K562 (cell line): Measurements from ENCODE around the gene STARD8. TPM values are rescaled to one million over a fixed set of nuclear protein-coding genes. Genes with fewer than 3 reads are reported as not detected.
A peak's percentile ranks its signal among the peaks of the same experiment; 100 is the strongest.

Source experiments
- GATAD2A ChIP-seq: fragments of 450-650 bp; IDR thresholded peaks from 2 replicates; pipeline ENCODE4 v1.6.1; 2017
- LCOR ChIP-seq: sonication (generic); formaldehyde crosslinking; IDR thresholded peaks from 2 replicates; pipeline ENCODE4 v1.8.0; 2022; ENCODE audit warnings: mild to moderate bottlenecking, missing genetic modification reagents
- MAFK ChIP-seq: IDR thresholded peaks from 2 replicates; pipeline ENCODE4 v1.6.1; 2011; ENCODE audit warnings: low read length, improper control_type of control experiment
- MYC ChIP-seq, 2 experiments: fragments of 250-450 bp in 1 of 2; sonication (Bioruptor Pico) in 1 of 2; IDR thresholded peaks; 2 replicates each; pipeline versions ENCODE4 v1.5.1 to v1.6.1; 2012 to 2021; ENCODE audit warnings: low read depth in 2 of 2, borderline replicate concordance in 1 of 2, improper control_type of control experiment in 1 of 2, low read length in 1 of 2, mild to moderate bottlenecking in 1 of 2, moderate library complexity in 1 of 2
- PRDM10 ChIP-seq: fragments of 450-650 bp; IDR thresholded peaks from 2 replicates; pipeline ENCODE4 v1.6.1; 2018; ENCODE audit not compliant: partially characterized antibody
- RREB1 ChIP-seq: fragments of 250-450 bp; sonication (Bioruptor Pico); IDR thresholded peaks from 2 replicates; pipeline ENCODE4 v1.4.0; 2020
- XRCC5 ChIP-seq: fragments of 200-400 bp; formaldehyde crosslinking; IDR thresholded peaks from 2 replicates; pipeline ENCODE4 v1.6.1; 2017; ENCODE audit warnings: low read depth, mild to moderate bottlenecking, low read length
- ZNF551 ChIP-seq: fragments of 250-450 bp; sonication (Bioruptor Pico); IDR thresholded peaks from 2 replicates; pipeline ENCODE4 v1.5.0; 2021; ENCODE audit warnings: mild to moderate bottlenecking, moderate library complexity
- ZSCAN29 ChIP-seq: fragments of 450-650 bp; IDR thresholded peaks from 2 replicates; pipeline ENCODE4 v1.6.1; 2017
- polyA plus RNA-seq, 8 experiments: library from polyadenylated mRNA; depleted of rRNA in 4 of 8; stranded (reverse) in 5 of 8; unstranded in 3 of 8; fragments of >200 nt; fragmentation: Nextera tagmentation in 2 of 8; fragmentation: Illumina TruSeq in 1 of 8; extraction: Ambion mirVana in 2 of 8; extraction: Trizol in 1 of 8; gene quantifications; 2 replicates each; pipeline versions ENCODE4 v1.2.1 to v1.2.3, GENCODE V29; 2011 to 2014; ENCODE audit warnings: inconsistent platforms in 1 of 8, missing spikeins in 1 of 8
- total RNA-seq, 7 experiments: library from RNA; depleted of rRNA in 6 of 7; stranded (reverse); fragments of >200 nt in 6 of 7; fragmentation: Illumina TruSeq in 2 of 7; extraction: Trizol in 2 of 7; gene quantifications; 2 replicates each; pipeline versions ENCODE4 v1.2.1 to v1.2.3, GENCODE V29; 2011 to 2021; ENCODE audit warnings: low replicate concordance in 1 of 7
- TF ChIP-seq, protein P1 (sequence below): fragments of 450-650 bp; IDR thresholded peaks from 2 replicates; pipeline ENCODE4 v1.6.1; 2017; ENCODE audit warnings: antibody characterized with exemption, mild to moderate bottlenecking
- TF ChIP-seq, protein P2 (sequence below), 2 experiments: fragments of 450-650 bp; conservative IDR thresholded peaks; 2 replicates each; pipeline ENCODE4 v1.6.1; 2017; ENCODE audit warnings: mild to moderate bottlenecking in 2 of 2, moderate library complexity in 2 of 2

Gene STARD8
- total and polyA plus RNA-seq, 9 of the 15 experiments (the other 6 are each of a cell fraction or from before 2014, with no cell fraction given) = 1.6 to 35.0 (median 15.9) TPM

GRCh38 chrX:68696267-68696990 lies 49.0 kb downstream of the STARD8 start (continued):
- TF ChIP-seq, protein P1, sequence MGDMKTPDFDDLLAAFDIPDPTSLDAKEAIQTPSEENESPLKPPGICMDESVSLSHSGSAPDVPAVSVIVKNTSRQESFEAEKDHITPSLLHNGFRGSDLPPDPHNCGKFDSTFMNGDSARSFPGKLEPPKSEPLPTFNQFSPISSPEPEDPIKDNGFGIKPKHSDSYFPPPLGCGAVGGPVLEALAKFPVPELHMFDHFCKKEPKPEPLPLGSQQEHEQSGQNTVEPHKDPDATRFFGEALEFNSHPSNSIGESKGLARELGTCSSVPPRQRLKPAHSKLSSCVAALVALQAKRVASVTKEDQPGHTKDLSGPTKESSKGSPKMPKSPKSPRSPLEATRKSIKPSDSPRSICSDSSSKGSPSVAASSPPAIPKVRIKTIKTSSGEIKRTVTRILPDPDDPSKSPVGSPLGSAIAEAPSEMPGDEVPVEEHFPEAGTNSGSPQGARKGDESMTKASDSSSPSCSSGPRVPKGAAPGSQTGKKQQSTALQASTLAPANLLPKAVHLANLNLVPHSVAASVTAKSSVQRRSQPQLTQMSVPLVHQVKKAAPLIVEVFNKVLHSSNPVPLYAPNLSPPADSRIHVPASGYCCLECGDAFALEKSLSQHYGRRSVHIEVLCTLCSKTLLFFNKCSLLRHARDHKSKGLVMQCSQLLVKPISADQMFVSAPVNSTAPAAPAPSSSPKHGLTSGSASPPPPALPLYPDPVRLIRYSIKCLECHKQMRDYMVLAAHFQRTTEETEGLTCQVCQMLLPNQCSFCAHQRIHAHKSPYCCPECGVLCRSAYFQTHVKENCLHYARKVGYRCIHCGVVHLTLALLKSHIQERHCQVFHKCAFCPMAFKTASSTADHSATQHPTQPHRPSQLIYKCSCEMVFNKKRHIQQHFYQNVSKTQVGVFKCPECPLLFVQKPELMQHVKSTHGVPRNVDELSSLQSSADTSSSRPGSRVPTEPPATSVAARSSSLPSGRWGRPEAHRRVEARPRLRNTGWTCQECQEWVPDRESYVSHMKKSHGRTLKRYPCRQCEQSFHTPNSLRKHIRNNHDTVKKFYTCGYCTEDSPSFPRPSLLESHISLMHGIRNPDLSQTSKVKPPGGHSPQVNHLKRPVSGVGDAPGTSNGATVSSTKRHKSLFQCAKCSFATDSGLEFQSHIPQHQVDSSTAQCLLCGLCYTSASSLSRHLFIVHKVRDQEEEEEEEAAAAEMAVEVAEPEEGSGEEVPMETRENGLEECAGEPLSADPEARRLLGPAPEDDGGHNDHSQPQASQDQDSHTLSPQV = 0 out of 2 replicates have a peak, but pooled peaks have one; percentile 36
- no peak for TF ChIP-seq RREB1
- TF ChIP-seq LCOR (CRISPR knock-in tag) = no peak
- no peak for TF ChIP-seq MAFK
- TF ChIP-seq PRDM10 = peak; percentile 19
- no peak for TF ChIP-seq ZSCAN29
- no peak for TF ChIP-seq XRCC5
- no peak for TF ChIP-seq GATAD2A
- TF ChIP-seq ZNF551 = no peak
- 0 out of 2 replicates have a peak, but pooled peaks have one; percentile 12 for TF ChIP-seq MYC (IDR thresholded peaks at IDR 0.05; ENCODE audit: low read depth, low read length)
- TF ChIP-seq MYC (CRISPR knock-in tag; IDR thresholded peaks at IDR 0.05; ENCODE audit: borderline replicate concordance, low read depth) = no peak
- TF ChIP-seq, protein P2, sequence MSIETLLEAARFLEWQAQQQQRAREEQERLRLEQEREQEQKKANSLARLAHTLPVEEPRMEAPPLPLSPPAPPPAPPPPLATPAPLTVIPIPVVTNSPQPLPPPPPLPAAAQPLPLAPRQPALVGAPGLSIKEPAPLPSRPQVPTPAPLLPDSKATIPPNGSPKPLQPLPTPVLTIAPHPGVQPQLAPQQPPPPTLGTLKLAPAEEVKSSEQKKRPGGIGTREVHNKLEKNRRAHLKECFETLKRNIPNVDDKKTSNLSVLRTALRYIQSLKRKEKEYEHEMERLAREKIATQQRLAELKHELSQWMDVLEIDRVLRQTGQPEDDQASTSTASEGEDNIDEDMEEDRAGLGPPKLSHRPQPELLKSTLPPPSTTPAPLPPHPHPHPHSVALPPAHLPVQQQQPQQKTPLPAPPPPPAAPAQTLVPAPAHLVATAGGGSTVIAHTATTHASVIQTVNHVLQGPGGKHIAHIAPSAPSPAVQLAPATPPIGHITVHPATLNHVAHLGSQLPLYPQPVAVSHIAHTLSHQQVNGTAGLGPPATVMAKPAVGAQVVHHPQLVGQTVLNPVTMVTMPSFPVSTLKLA (conservative IDR thresholded peaks at IDR 0.05) = peak; percentile 43 to 54; a peak in 2 of 4 replicates
